Measurements from ENCODE around the gene SUSD1. TPM values are rescaled to one million over a fixed set of nuclear protein-coding genes. Genes with fewer than 3 reads are reported as not detected.

The SUSD1 gene
- total and polyA plus RNA-seq, 2 donors (not counting 3 experiments of a cell fraction or from before 2014, with no cell fraction given), result 33.1 to 37.8 TPM

- H3K27me3 ChIP-seq (ENCODE audit: control insufficient read depth in 2 of 2, insufficient read depth in 2 of 2, low read length in 2 of 2), result no peaks in the 10 kb centered on the region
- intact Hi-C loops (cut with micrococcal nuclease), result loop anchor here (2.0 kb wide), 1 partner anchor 476 kb away; the partner anchor contains the start of gene PTGR1
- no peak for DNase-seq (ENCODE audit: low read depth, low spot score)
- H3K27ac ChIP-seq (ENCODE audit: insufficient read depth, low read depth, low read length), result peak overlapping the region; percentile 87
- no peak overlapping the region for H2AFZ ChIP-seq (ENCODE audit: low read depth, low read length)
- dilution Hi-C loops (cut with MboI; ENCODE audit: extremely low pct_ligation_motif_present, low sequenced_read_pairs), result no loop called here
- no peaks in the 10 kb centered on the region for H3K9me1 ChIP-seq (replicated peaks; ENCODE audit: control insufficient read depth, extremely low read depth, insufficient read depth, low read length)
- TF ChIP-seq CTCF (IDR thresholded peaks at IDR 0.05; ENCODE audit: extremely low read depth in 1 of 2, insufficient read depth in 1 of 2, low read depth in 1 of 2, low read length in 2 of 2), result no peak
- TF ChIP-seq GATA2 (IDR thresholded peaks at IDR 0.05; ENCODE audit: insufficient read depth, insufficient read length, low read depth, low read length), result no peak
- TF ChIP-seq EZH2 (IDR thresholded peaks at IDR 0.05; ENCODE audit: borderline replicate concordance, low read depth, low read length, severe bottlenecking), result no peak
- no peak for TF ChIP-seq JUN (IDR thresholded peaks at IDR 0.05; ENCODE audit: borderline replicate concordance, insufficient read depth, insufficient read length, low read depth)
- no peak for TF ChIP-seq POLR2AphosphoS5 (IDR thresholded peaks at IDR 0.05; ENCODE audit: insufficient read depth, low read depth, low read length)
- TF ChIP-seq POLR2A (IDR thresholded peaks at IDR 0.05; ENCODE audit: low read depth, low read length), result no peak
- no peak for TF ChIP-seq FOS (IDR thresholded peaks at IDR 0.05; ENCODE audit: borderline replicate concordance, insufficient read depth, low read length)
- TF ChIP-seq MYC (IDR thresholded peaks at IDR 0.05; ENCODE audit: low read depth, low read length), result no peak
- no peak for TF ChIP-seq MAX (IDR thresholded peaks at IDR 0.05; ENCODE audit: insufficient read depth, insufficient read length)
- no peaks in the 10 kb centered on the region for H4K20me1 ChIP-seq (replicated peaks; ENCODE audit: control insufficient read depth, extremely low read depth, insufficient read depth, low read length)
- H3K79me2 ChIP-seq (ENCODE audit: control insufficient read depth, insufficient read depth, low read length), result no peaks in the 10 kb centered on the region
- POLR2A ChIA-PET, result interaction anchor here (0.6 to 1.6 kb wide), 10 partner anchors 114 to 444 kb away, joined by 3 to 8 read pairs (median 4); partner anchors contain the start of genes DNAJC25, HSDL2 and UGCG
- BruUV-seq (replicated peaks), result no TSS peak
- FAIRE-seq, result no peak
- no peaks in the 10 kb centered on the region for H3K36me3 ChIP-seq (ENCODE audit: control insufficient read depth in 2 of 2, extremely low read depth in 1 of 2, insufficient read depth in 2 of 2, low read length in 2 of 2)
- H3K9ac ChIP-seq (replicated peaks; ENCODE audit: extremely low read depth, insufficient read depth, low read length), result peak overlapping the region; percentile 46
- H3K4me2 ChIP-seq (ENCODE audit: insufficient read depth, low read length), result no peak overlapping the region
- H3K4me3 ChIP-seq (replicated peaks in 1 of 3; ENCODE audit: insufficient read depth in 1 of 3, low read depth in 1 of 3, low read length in 3 of 3), result no peak overlapping the region
- peaks cover 14% of the 10 kb centered on the region for H3K4me1 ChIP-seq (ENCODE audit: control insufficient read depth, extremely low read depth, insufficient read depth, low read length)
- CTCF ChIA-PET, result interaction anchor here (0.6 to 3.5 kb wide), 85 partner anchors 9 to 477 kb away, joined by 3 to 256 read pairs (median 5); partner anchors contain the start of genes HSDL2, PTBP3, PTGR1 and UGCG
- no peaks in the 10 kb centered on the region for H3K9me3 ChIP-seq (replicated peaks; ENCODE audit: control insufficient read depth, insufficient read depth, low read length)
Measured at GRCh38 chr9:112075009-112075378, 100.1 kb downstream of the SUSD1 start.

Data from endothelial cell of umbilical vein (primary cell).